ENCODE measurements around the gene RAB7B.

DNA sequence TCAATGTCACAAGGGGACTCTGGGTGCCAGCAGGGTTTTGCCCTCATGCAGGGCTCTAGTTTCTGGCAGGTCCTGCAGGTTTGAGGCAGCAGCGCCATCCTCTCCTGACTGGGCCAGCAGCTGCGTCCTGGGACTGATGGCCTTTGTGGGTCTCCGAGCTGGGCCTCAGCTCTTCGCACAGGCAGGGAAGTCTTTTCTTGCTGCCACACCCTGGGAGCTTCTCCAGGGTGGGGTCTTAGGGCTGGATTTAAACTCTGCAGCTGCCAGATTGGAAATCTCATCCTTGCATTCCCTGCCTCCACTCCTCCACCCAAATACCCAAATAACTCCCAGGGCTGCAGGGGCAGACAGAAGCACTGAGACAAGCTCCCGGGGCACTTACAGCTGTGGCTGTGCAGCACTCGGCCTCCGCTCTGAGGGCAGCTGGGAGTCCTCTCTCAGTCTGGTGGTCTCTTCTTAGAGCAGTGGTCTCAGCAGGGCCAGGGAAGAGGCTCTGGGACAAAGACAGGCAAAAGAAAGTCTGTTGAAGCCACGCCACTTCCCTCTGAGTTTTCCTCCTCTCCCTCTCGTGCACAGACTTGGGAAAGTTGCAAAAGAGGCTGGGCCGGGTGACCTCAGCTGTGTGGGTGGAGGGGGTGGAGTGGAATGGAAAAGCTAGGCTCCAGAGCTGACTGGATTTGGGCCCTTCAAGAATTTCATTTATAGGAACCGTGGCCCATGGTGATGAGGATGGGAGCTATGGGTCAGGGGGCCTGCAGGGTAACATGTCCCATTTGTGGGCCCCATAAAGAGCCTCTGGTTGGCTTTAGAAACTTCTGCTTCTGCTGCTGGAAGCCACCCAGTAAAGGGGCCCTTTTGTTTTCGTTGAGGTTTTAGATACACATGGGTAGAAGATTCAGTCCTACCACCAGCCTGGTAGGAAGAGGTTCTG is at the start of gene RAB7B:
- TF ChIP-seq, protein P1, sequence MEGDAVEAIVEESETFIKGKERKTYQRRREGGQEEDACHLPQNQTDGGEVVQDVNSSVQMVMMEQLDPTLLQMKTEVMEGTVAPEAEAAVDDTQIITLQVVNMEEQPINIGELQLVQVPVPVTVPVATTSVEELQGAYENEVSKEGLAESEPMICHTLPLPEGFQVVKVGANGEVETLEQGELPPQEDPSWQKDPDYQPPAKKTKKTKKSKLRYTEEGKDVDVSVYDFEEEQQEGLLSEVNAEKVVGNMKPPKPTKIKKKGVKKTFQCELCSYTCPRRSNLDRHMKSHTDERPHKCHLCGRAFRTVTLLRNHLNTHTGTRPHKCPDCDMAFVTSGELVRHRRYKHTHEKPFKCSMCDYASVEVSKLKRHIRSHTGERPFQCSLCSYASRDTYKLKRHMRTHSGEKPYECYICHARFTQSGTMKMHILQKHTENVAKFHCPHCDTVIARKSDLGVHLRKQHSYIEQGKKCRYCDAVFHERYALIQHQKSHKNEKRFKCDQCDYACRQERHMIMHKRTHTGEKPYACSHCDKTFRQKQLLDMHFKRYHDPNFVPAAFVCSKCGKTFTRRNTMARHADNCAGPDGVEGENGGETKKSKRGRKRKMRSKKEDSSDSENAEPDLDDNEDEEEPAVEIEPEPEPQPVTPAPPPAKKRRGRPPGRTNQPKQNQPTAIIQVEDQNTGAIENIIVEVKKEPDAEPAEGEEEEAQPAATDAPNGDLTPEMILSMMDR (IDR thresholded peaks at IDR 0.05) = no peak
- TF ChIP-seq POLR2A (IDR thresholded peaks at IDR 0.05) = no peak
